Stimulated activated CD4-positive, alpha-beta T cell treated with anti-CD3 and anti-CD28 coated beads, TNF-alpha, amount 100 ng/mL, for 4 hours (primary cell): Measurements from ENCODE around the gene KPNA2.
"Not testable (repeated sequence)": the region's sequence is repeated elsewhere in the genome, so short reads cannot be mapped to it uniquely, and the experiment has no call there.

Experiments
- DNase-seq, 3 experiments: peaks; one replicate each; pipeline ENCODE4 v3.0.0-alpha.2; 2020; ENCODE audit warnings: low read depth in 3 of 3

The KPNA2 gene

GRCh38 chr17:68035523-68036303, at the start of gene KPNA2:
KPNA2 (plus strand) TSS chr17:68035735; CDS start chr17:68037133, 1,398 bp downstream.
- DNase-seq: peak; percentile 78 to 85 (median 79)

GRCh38 chr17:67990909-67991308, 44.6 kb upstream of the KPNA2 start:
- DNase-seq: no peak

GRCh38 chr17:67992548-67993152, 42.9 kb upstream of the KPNA2 start:
- no peak for DNase-seq

GRCh38 chr17:67993153-67993997, 42.2 kb upstream of the KPNA2 start:
- DNase-seq: peak; percentile 45 to 62 (median 47)

GRCh38 chr17:67993998-67994361, 41.6 kb upstream of the KPNA2 start:
- DNase-seq: no peak

GRCh38 chr17:67994817-67995569, 40.5 kb upstream of the KPNA2 start:
- no peak for DNase-seq

- no peak for DNase-seq
Measured at GRCh38 chr17:67995570-67996263, 39.8 kb upstream of the KPNA2 start.

GRCh38 chr17:67996301-67997171, 39.0 kb upstream of the KPNA2 start, which contains the start of gene C17orf58:
C17orf58 (minus strand) TSS chr17:67996469; CDS start chr17:67996198, 271 bp downstream.
- DNase-seq: not testable (repeated sequence)

GRCh38 chr17:67998466-67998865, 37.1 kb upstream of the KPNA2 start:
- DNase-seq: no peak

- no peak for DNase-seq
Measured at GRCh38 chr17:67999291-67999911, 36.1 kb upstream of the KPNA2 start.

GRCh38 chr17:68004201-68004600, 31.3 kb upstream of the KPNA2 start:
- DNase-seq: no peak

- DNase-seq: no peak
Measured at GRCh38 chr17:68006797-68007196, 28.7 kb upstream of the KPNA2 start.

GRCh38 chr17:68011199-68011665, 24.3 kb upstream of the KPNA2 start:
- DNase-seq: peak in 2 of 3 experiments; percentile 29 to 44

GRCh38 chr17:68013385-68013784, 22.1 kb upstream of the KPNA2 start:
- no peak for DNase-seq

GRCh38 chr17:68015081-68015723, 20.3 kb upstream of the KPNA2 start:
- DNase-seq: no peak

GRCh38 chr17:68016838-68017237, 18.7 kb upstream of the KPNA2 start:
- no peak for DNase-seq

GRCh38 chr17:68018493-68018892, 17.0 kb upstream of the KPNA2 start:
- not testable (repeated sequence) for DNase-seq

- no peak for DNase-seq
Measured at GRCh38 chr17:68019336-68019674, 16.2 kb upstream of the KPNA2 start.
